HTR-8/SVneo (cell line): ENCODE results near the gene PRKG1.

ENCODE experiments used
- DNase-seq: peaks from one replicate; pipeline ENCODE4 v3.0.0; 2011; ENCODE audit warnings: low spot score, mixed read lengths; ENCODE audit not compliant: insufficient read length
- FAIRE-seq: peaks from 2 replicates; lab custom pipeline; 2011; peaks lifted over from hg19 to GRCh38; lab: Jason Lieb, UNC

PRKG1 gene

DNA sequence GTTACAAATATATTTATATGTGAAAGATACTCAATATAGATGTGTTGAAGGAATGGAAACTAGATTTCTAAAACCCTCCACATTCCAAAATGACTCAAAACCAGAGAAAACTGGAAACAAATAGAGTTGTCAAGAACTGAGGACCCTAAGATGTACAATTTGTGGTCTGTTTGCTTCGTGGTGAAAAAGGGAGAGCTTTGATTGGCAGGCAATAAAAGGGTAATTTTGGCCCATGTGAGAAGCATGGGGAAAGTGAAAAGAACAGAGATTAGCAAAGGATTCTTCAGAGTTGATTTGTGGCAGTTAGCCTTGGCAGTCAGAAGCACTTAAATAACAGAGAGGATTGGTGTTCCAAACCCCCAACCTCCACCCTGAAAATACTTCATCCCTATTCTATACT lies 1202.7 kb downstream of the PRKG1 start:
- FAIRE-seq: no peak

DNA sequence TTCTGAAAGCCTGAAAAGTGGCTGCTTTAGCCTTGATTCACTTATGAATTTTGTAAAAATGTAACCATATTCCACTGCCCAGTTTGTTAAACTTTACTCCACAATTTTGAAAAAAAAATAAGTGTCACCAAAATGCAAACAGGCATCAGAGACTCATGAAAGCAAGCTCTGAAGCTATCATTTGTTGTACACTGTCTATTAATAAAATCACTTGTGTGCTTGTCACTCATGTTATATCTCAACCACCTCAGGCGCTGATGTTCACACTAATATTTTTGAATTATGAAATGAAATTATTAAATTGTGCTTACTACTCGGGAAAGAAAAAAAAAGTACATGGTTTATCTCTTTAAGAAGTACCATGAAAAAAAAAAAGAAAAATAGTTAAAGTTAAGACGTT lies 1205.3 kb downstream of the PRKG1 start:
- FAIRE-seq: no peak
- no peak for DNase-seq

More for the DNA sequence above, 1202.7 kb downstream of the PRKG1 start:
- DNase-seq: no peak

DNA sequence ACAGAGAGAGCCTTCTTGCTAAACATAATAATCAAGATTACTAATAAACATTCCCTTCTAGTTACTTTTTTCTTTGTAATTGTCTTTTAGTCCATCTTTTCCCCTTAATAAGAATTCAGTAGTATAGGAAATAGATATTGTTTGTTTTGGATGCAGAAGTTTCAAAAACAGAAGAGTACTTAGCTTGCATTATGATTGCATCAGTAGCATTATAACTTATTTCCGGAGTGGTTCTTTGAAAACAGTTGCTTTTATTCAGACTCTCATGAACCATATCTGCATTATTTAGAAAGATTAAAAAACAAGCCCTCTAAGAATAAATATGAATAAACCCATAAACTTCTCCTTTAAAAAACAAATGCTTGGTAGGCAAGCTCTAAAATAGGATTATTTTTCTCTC lies 1205.8 kb downstream of the PRKG1 start:
- FAIRE-seq (no peak), DNase-seq (no peak)

DNA sequence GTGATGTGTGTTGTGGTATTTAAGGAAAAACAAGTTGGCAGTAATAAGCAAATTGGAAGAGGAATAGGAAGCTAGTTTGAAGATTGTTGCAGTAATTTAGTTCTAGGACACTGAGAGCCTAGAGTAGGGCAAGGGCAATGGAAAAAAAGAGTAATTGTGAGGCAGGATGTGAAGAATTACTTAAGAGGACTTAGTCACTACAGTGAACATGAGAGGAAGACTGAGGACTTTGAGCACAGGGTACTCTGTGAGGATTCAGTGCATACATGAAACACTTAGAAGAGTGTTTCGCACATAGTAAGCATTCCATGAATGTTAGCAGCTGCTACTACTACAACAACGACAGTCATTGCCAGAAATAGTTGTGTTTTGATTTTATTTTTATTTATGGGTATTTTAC lies 1208.9 kb downstream of the PRKG1 start:
- no peak for FAIRE-seq

DNA sequence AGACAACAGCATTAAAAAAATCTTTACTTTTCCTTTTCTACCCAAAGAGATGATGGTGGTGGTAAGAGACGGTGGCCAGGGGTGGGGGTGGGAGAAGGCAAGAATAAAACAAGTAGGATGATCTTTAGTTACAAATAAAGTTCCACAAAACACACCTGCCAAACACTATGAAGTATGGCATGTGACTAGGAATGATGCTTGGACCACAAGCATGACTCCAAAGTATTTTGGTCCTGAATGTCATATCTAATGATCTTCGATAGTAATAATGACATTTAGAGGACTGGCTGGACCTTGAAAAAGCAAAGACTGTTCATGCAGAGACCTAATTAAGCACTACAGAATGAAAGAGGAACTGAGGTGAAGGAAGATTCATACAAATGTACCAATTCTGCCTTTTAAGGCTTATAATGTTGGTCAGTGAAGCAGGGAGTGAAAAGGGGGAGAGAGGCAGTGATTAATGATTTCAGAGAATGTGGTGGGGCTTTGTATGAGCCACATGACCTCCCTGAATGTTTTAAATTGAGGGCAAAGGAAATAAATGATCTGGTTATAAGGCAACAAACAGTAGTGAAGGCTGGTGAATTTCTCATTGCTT lies 1210.2 kb downstream of the PRKG1 start:
- DNase-seq (no peak), FAIRE-seq (no peak)

More for the DNA sequence above, 1208.9 kb downstream of the PRKG1 start:
- DNase-seq: no peak

DNA sequence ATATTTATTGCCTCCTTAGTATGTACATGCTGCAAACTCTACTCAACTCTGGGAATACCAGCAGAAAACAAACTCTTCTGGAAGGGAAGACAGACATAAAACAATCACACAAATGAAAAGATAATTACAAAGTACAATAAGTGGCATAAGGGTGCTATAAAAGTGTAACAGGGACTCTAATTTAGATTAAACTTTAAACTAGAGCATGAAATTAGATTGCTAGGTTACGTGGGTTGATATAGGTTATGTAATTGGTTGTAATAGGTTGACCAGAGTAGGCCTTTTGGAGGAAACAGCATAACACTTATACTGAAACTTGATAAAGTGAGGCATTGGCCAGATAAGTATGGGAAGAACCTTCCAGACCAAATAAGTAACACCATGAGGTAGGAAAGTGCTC lies 1213.6 kb downstream of the PRKG1 start:
- FAIRE-seq: no peak

DNA sequence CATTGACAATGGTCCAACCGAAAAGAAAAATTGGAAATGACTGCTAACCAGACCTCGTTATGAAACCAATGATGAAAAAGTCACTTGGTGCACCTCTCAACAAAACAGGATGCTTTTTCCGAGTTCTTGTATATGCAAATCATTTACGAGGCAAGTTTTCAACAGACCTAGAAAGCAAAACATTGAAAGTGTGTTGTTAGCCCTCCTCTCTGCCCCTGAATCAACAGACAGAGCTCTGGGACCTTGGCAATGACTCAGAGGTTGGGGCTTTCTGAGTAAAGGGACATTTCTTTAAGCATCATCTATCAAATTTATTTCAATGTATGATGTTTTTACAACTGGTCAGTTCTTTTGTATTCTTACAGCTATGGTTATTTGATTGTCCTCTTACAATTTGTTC lies 1223.5 kb downstream of the PRKG1 start:
- no peak for DNase-seq
- no peak for FAIRE-seq

More for the DNA sequence above, 1213.6 kb downstream of the PRKG1 start:
- DNase-seq: no peak

DNA sequence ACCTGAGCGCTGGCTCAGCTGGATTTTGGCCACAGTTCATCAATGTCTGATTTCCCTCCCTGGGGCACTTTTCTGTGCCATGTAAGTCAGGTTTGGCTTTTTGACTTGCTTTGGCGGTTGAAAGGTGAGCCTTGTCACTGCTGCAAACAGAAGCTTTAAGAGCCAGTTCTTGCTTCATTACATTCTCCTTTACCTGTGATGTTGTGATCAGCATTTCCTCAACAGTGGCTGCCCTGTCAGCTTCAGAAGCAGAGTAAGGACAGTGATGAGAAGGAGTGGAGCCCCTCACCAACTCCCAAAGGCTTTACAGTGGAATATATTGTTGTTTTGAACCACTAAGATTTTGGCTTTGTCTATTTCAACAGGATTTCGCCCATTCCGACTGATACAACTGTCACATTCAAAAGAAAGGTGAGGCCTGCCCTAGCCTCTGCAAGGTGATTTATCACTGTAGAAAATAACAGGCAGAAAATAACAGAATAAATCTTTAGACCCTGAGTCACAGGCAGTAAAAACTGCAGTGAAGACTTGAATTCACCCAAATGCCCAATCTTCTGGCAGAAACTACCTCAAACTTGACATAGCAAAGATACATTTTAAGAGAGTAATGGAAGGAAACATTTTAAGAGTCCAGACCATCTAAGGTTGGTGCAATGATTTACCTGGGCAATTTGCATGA lies 1226.5 kb downstream of the PRKG1 start:
- no peak for DNase-seq
- no peak for FAIRE-seq

DNA sequence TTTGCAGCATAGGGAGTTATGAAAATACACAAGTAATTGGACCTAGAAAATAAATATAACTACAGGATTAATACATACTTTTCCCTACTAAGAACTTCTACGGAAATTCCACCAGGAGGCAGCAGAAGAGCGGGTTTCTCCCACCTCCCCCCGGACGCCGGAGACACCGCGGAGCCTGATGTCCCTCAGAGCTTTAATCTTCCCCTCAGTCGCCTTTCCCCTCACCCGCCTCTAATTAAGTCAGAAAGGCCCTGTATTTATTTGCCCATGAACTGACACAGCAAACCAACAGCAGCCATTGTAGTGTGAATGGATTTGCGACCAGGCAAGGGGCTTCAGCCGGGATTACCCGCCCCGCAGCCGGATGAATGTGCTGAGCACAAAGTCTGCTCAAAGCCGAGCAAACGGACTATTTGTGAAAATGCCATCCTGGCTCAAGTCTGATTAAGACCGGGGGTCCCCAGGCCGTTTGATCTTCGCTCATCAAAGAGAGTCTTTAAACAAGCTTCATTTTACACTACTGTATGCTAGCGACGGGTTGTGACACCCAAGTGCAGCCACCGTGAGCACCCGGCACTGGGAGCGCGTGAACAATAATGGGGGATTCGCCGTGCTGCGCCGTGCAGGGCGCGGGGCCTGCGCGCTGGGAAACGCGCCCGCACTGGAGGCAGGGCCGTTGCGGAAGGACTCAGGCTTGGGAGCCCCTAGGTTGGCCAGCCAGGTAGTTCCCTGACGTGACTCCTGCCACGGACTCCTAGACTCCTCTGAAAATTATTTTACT lies 1234.2 kb downstream of the PRKG1 start:
- DNase-seq (peak; percentile 67), FAIRE-seq (no peak)

DNA sequence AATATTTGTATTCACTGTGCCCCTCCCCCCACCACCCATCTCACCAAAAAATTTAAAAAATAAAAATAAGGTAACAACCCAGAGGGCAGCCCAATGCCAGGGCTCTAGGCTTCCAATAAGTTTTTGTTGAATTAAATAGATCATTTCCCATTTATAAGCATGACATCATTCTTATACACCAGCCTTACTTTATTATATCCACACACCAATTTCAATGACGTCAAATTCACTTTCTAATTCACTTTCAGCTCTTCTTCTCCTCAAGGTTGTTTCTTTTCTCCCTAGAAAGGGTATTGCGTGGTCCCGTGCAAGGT lies 1238.6 kb downstream of the PRKG1 start:
- no peak for FAIRE-seq
- no peak for DNase-seq

DNA sequence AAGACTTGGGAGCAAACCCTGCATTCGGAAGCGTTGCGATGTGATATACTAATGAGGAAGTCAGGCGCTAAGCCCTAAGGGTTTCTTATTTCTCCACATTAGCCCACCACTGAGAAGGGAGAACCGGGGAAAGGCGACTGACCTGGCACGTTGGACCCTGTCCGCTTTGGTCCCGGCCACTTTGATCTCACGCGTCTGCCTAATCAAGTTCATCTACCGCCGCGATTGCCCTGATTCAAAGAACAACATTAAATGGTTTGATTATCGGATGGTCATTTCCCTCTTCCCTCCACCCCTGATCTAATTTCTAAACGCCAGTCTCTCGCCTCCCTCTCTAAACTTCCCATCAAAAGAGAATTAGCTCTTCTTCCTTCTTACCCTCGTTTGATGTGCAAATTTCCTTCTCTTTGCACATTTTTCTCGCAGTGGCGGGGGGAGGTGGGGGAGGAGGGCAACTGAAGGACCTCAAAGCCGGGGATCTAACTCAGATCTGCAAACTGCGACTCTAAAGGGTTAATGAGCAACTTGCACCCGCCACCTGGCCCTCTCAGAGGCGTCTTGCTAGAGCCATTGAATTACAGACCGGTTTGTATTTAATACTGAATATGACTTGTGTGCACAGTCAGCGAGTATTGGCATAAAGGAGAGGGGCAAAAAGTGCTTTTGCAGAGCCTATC lies 1239.1 kb downstream of the PRKG1 start:
- FAIRE-seq (no peak), DNase-seq (no peak)

DNA sequence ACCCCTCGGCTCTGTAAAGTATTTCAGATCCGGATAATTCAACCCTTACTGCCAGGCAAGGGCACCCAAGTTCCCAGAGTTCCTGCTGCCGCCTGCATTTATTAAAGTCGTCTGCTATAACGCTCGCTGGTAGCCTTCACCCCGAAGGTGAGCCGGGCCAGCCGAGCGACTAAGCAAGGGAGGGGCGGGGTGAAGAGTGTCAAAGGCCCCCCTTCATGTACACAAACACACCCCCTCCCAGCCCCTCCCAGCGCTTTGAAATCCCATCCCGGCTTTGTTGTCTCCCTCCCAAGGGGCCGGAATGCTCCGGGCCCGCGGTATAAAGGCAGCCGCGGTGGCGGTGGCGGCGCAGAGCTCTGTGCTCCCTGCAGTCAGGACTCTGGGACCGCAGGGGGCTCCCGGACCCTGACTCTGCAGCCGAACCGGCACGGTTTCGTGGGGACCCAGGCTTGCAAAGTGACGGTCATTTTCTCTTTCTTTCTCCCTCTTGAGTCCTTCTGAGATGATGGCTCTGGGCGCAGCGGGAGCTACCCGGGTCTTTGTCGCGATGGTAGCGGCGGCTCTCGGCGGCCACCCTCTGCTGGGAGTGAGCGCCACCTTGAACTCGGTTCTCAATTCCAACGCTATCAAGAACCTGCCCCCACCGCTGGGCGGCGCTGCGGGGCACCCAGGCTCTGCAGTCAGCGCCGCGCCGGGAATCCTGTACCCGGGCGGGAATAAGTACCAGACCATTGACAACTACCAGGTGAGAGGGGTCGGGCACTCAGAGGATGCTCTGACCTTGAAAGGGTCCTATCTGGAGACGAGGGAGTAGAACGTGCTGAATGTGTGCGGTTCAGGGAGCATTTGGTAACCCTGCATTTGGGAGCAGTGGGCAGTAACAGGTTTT lies 1239.9 kb downstream of the PRKG1 start, which contains the start of gene DKK1:
TSS of gene DKK1 (plus strand) at position 349 of the 889 bp plus-strand sequence. CDS start at position 503, 154 bp downstream.
- DNase-seq (peak; percentile 82), FAIRE-seq (no peak)

DNA sequence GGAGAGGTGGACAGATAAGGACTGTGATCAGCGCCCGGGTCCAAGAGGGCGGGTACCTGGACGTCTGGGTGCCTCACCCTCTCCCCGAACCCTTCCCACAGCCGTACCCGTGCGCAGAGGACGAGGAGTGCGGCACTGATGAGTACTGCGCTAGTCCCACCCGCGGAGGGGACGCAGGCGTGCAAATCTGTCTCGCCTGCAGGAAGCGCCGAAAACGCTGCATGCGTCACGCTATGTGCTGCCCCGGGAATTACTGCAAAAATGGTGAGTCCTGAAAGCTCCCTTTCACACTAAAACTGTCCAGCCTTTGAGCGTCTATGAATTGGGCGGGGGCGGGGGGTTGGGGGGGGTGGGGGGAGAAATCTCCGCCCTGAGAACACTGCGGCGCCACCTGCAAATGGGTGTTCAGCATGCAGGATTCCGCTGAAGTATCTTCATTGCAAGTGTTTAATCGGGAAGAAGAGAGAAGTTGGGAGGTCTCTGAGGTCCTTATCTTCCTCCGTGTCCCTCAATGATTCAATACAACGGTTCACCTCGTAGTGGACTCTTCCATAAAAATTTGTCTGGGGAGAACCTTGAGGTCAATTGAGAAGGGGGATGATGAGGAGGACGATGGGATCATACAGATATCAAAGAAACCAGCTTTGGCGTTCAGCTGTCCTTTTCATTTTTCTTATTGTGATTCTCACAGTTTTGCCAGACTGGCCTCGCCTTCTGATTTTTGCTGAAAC lies 1240.7 kb downstream of the PRKG1 start:
- no peak for FAIRE-seq

DNA sequence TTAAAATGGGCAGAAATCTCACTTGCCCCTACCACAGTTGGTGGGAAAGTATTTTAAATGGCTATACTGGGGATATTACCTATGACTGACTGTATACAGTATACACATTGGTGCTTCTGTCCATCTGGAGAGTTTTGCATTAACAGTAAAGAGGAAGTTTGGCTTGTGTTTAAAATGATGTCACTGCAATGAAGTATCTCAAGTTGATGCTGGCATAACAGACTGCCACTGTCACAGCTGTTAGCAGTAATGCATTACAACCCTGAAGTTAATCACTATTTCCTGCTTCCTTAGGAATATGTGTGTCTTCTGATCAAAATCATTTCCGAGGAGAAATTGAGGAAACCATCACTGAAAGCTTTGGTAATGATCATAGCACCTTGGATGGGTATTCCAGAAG lies 1241.7 kb downstream of the PRKG1 start:
- no peak for FAIRE-seq
- no peak for DNase-seq

More for the DNA sequence above, 1240.7 kb downstream of the PRKG1 start:
- no peak for DNase-seq

DNA sequence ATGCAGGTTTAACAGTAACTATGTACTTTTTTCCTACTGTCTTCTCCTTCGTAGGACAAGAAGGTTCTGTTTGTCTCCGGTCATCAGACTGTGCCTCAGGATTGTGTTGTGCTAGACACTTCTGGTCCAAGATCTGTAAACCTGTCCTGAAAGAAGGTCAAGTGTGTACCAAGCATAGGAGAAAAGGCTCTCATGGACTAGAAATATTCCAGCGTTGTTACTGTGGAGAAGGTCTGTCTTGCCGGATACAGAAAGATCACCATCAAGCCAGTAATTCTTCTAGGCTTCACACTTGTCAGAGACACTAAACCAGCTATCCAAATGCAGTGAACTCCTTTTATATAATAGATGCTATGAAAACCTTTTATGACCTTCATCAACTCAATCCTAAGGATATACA lies 1242.2 kb downstream of the PRKG1 start:
- FAIRE-seq: no peak

DNA sequence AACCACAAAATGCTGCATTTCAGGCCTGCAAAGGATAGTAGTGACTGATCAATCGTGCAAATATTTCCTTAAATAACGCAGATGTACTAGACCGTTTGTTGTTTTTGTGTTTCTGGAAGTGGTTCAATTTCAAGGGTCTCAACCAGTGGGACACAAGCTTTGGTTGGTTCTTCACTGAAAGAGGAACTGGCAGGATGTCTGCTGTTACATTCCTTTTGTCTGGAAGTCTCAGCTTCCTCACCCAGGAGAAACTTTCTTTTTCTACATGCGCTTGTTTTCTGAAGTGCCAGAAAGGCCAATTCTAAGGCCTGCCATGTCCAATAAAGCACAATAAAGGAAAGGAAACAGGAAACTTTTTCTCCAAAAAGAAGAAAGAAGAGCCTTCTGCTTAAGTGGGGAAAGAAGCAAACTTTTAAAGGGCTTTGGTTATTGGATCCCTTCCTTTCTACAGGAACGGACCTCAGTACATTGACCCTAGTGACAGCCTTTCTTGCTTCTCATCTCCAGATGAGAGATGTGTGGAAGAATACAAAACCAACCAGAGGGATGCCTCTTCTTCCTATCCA lies 1243.9 kb downstream of the PRKG1 start:
- FAIRE-seq (no peak), DNase-seq (no peak)

More for the DNA sequence above, 1242.2 kb downstream of the PRKG1 start:
- no peak for DNase-seq

DNA sequence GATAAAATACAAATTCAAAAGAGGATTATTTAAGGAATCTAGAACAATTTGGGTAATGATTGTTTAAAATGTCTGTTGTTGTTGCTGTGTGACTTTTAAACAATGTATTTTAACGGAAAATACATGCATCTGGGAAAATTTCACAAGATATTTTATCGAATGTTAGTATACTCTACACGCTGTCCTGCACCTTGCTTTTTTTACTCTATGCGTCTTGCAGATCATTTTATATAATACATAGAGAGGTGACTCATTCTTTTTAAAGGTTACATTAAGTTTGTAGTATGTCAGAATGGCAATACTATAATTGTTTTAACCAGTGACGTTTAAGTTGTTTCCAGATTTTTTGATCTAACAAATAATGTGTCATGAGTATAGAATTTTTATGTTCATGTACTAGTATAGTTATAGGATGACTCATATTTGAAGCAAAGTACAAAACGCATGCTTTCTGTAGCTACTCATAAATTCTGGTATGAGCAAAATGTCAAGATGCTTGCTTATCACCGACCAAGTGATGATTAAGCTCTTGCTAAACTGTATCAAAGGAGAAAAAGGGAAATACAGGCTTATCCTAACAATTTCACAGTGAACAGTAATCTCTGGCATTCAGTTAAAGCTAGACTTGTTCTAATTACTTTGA lies 1244.7 kb downstream of the PRKG1 start:
- peak; percentile 67 for DNase-seq

DNA sequence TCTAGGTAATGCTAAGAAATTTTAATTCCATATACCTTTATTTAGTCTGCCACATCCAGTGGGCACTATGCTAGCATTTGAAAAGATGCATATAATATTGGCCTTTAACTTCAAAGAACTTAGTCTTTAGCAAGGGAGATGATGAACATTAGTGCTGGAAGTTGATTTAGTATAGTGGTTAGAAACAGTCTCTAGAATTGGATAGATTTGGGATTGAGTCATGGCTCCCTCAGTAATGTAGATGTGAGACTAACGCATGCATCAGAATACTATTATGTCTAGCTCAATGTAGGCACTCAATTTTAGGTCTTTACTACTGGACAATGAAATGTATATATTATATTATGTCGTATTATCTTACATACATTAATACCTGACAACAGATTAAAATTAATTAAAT lies 1245.6 kb downstream of the PRKG1 start:
- no peak for FAIRE-seq
- DNase-seq: no peak

More for the DNA sequence above, 1244.7 kb downstream of the PRKG1 start:
- FAIRE-seq: peak; percentile 84
